Measurements from ENCODE around the gene GNL1.
A peak's percentile ranks its signal among the peaks of the same experiment; 100 is the strongest.
"Not testable (repeated sequence)": the region's sequence is repeated elsewhere in the genome, so short reads cannot be mapped to it uniquely, and the experiment has no call there.

Gene GNL1

DNA sequence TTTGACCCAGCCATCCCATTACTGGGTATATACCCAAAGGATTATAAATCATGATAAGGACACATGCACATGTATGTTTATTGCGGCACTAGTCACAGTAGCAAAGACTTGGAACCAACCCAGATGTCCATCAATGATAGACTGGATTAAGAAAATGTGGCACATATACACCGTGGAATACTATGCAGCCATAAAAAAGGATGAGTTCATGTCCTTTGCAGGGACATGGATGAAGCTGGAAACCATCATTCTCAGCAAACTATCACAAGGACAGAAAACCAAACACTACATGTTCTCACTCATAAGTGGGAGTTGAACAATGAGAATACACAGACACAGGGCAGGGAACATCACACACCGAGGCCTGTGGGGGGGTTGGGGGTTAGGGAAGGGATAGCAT is 29.8 kb downstream of the GNL1 start:
- not testable (repeated sequence) for DNase-seq

DNA sequence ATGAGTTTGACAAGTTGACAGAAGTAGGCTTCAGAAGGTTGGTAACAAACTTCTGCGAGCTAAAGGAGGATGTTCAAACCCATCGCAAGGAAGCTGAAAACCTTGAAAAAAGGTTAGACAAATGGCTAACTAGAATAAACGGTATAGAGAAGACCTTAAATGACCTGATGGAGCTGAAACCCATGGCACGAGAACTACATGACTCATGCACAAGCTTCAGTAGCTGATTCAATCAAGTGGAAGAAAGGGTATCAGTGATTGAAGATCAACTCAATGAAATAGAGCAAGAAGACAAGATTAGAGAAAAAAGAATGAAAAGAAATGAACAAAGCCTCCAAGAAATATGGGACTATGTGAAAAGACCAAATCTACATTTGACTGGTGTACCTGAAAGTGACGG is 34.3 kb downstream of the GNL1 start:
- not testable (repeated sequence) for DNase-seq

DNA sequence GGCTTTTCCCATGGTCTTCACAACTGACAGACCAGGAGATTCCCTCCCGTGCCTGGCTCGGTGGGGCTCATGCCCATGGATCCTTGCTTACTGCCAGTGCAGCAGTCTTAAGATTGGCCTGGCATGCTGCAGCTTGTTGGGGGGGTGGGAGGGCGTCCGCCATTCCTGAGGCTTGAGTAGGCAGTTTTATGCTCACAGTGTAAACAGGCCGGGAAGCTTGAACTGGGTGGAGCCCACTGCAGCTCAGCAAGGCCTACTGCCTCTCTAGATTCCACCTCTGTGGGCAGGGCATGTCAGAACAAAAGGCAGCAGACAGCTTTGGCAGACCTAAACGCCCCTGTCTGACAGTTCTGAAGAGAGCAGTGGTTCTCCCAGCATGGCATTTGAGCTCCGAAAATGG is 35.2 kb downstream of the GNL1 start:
- not testable (repeated sequence) for DNase-seq

DNA sequence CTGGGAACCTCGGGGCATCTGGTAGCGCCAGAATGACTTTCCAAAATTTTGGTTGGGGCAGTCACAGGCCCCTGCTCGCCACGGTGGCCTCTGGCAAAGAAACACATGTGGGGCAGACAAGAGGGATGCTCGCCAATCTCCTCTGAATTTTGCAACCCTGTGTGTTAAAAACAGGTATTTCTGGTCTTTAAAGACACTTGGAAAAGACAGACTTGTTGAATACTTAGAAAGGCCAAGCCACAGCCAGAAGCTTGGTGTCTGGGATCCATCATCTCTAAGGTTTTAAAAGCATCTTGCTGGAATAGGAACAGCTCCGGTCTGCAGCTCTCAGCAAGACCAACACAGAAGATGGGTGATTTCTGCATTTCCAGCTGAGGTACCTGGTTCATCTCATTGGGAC is 35.8 kb downstream of the GNL1 start:
- no peak for DNase-seq

- not testable (repeated sequence) for DNase-seq
Measured at GRCh38 chr6:30518505-30519145, 37.7 kb downstream of the GNL1 start.

DNA sequence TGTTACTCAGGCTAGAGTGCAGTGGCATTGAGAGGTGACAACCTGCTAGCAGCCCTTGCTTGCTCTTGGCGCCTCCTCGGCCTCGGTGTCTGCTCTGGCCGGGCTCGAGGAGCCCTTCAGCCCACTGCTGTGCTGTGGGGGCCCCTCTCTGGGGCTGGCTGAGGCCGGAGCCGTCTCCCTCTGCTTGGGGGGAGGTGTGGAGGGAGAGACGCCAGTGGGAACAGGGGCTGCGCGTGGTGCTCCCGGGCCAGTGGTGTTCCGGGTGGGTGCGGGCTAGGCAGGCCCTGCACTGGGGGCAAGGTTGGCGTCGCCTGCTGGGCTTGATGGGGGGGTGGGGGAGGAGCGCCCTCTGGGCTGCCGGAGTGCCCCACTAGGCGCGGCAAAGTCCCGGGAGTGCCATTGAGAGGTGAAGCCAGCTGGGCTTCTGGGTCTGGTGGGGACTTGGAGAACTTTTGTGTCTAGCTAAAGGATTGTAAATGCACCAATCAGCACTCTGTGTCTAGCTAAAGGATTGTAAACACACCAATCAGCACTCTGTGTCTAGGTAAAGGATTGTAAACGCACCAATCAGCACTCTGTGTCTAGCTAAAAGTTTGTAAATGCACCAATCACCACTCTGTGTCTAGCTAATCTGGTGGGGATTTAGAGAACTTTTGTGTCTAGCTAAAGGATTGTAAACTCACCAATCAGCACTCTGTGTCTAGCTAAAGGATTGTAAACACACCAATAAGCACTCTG is 38.4 kb downstream of the GNL1 start:
- not testable (repeated sequence) for DNase-seq

GRCh38 chr6:30516754-30517076 is 39.6 kb downstream of the GNL1 start:
- not testable (repeated sequence) for DNase-seq

- peak; percentile 91 for DNase-seq
Measured at GRCh38 chr6:30515944-30516753, 40.1 kb downstream of the GNL1 start.

DNA sequence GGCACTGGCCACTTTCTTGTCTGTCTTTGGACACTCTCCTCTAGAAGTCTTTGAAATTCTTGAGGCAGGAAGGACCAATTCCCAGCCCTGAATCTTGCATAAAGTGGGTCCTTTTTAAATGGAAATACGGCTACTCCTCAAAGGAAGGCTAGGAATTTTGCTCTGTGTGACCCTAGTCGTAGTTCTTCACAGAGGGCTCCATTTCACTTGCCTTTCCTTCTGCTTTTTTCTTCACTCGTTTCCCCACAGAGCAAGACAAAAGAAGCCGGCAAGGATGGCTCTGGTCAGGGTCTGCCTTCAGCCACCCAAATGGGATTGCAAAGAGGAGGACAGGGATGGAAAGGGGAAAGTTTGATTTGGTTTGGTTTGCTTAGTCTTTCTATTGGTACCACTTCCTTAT is 41.2 kb downstream of the GNL1 start:
- no peak for DNase-seq

- no peak for DNase-seq
Measured at GRCh38 chr6:30513451-30513850, 42.8 kb downstream of the GNL1 start.

GRCh38 chr6:30511169-30511546 is 45.1 kb downstream of the GNL1 start:
- DNase-seq = no peak

DNA sequence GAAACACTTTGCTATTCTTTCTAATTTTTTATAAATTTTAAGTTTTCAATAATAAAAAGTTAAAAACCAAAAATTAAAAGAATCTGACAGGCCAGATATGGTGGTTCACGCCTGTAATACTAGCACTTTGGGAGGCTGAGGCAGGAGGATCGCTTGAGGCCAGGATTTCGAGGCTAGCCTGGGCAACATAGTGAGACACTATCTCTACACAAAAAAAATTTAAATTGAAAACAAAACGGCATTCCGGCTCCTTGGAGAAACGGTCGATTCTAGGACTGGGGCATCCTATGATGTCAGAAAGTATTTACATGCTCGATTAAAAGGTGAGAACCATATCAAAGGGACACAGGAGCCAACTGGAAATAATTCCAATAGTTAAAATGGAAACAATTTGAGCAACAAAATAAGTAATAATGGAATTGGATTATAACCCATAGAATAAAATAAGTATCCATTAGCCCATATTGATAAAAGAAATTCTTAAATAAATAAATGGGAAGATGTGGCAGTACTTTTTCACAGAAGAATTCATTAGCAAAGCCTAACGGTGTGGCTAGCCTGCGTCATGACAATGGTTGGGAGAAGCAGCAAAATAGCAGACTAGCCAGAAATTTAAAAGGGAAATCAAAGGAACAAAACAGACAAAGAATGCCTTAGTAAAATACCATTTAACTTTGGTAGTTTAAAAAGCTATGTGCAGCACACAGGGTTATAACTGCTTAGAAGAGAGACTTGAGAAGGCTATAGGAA is 45.7 kb downstream of the GNL1 start:
- no peak for DNase-seq

DNA sequence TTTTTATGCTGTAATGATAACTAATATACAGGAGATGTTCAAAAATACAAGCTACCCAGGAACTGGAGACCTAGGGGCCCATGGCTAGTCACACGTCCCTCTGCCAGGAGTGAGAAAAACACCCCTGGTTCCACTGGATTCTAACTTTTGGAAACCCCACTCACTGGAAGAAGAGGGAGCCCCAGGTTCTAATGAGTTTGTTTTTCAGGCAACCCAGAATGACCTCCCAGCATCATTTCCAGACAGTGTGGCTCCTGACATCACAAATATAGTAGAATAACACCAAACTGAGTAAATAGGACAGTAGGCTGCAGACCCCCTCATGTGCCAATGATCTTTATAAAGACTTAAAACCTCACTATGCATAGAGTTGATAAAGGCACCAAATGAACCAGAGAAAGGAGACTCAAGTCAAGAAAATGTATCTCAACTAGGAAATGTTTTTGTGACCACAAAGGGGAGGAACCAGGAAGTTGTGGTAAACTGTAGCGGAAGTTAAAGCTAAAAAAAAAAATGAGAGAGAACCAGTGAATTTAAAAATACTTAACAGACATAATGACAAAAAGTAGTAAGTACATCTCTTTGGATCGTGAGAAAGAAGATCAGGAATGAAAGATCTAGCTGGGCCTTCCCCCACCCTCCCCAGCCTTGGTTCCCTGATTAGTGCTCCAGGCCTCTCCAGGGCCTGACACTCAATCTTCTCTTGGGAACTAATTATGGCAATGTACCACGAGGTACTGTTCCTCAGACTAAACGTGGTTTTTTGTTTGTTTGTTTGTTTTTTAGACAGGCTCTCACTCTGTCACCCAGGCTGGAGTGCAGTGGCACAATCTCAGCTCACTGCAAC is 47.2 kb downstream of the GNL1 start:
- no peak for DNase-seq

DNA sequence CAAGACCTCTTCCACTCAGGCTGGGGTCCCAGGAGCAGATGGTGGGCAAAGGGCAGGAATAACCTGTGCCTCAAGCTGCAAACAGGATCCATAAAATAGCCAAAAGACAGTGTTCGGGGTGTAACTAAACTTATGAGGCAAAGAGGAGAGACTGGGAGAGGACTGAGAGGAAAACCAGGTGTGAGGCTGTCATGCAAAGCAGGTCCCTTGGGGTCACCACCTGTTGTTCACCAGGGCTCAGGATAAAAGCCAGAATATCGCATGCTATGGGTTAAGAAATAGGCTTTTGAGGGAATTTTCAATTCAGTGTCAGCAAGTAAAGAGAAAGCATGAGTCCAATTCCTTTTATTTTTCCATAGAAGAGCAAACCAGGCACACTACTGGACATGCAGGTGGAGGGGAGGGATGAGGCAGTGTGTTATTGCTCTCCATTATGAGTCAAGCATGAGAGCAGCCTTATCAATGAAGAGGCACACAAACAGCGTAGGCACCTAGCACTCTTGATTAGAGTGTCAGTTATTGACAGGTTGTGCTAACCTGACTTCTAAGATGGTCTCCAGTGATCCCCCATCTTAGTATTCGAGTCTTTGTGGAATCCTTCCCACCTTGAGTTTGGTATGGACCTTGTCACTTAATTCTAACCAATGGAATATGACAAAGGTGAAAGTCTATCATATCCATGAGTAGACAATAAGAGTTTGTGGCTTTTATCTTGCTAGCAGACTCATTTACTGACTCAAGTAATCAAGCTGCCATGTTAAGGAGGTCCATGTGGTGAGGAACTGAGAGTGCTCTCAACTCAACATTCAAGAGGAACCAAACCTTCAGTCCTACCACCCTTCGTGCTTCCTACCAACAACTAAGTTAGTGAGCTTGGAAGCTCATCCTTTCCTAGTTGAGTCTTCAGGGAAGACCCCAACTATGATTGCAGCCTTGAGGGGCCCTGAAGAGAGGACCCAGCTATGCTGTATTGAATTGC is 48.2 kb downstream of the GNL1 start:
- DNase-seq = no peak

- no peak for DNase-seq
Measured at GRCh38 chr6:30500421-30501355, 55.6 kb downstream of the GNL1 start.

DNA sequence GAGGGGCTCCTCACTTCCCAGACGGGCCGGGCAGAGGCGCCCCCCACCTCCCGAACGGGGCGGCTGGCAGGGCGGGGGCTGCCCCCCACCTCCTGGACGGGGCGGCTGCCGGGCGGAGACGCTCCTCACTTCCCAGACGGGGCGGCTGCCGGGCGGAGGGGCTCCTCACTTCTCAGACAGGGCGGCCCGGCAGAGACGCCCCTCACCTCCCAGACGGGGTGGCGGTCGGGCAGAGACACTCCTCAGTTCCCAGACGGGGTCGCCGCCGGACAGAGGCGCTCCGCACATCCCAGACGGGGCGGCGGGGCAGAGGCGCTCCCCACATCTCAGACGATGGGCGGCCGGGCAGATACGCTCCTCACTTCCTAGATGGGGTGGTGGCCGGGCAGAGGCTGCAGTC is 57.6 kb downstream of the GNL1 start:
- not testable (repeated sequence) for DNase-seq

GRCh38 chr6:30497714-30498113 is 58.6 kb downstream of the GNL1 start:
- no peak for DNase-seq

GRCh38 chr6:30497261-30497599 is 59.1 kb downstream of the GNL1 start:
- DNase-seq = not testable (repeated sequence)

- DNase-seq = no peak
Measured at GRCh38 chr6:30495993-30496392, 60.3 kb downstream of the GNL1 start.

DNA sequence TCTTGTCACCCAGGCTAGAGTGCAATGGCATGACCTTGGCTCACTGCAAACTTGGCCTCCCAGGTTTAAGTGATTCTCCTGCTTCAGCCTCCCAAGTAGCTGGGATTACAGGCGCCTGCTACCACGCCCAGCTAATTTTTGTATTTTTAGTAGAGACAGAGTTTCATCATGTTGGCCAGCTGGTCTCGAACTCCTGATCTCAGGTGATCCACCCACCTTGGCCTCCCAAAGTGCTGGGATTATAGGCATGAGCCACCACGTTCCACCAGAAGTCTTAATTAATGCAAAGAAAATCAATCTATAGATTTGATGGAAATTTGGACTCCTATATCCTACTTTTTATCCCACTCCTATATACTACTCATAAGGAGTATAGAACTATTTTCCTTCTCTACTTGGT is 61.2 kb downstream of the GNL1 start:
- not testable (repeated sequence) for DNase-seq

All from activated CD8-positive, alpha-beta memory T cell treated with anti-CD3 and anti-CD28 coated beads for 24 hours (primary cell).